GM12891 (cell line): Measurements from ENCODE around the gene ACAD10.

ENCODE experiments used
- POLR2A ChIP-seq: IDR thresholded peaks from 2 replicates; pipeline ENCODE4 v1.6.1; 2011; ENCODE audit warnings: low read depth, low read length, control low read depth
- POLR2AphosphoS5 ChIP-seq: IDR thresholded peaks from 2 replicates; pipeline ENCODE4 v1.6.1; 2011; ENCODE audit warnings: low read depth, low read length, control low read depth

- TF ChIP-seq POLR2AphosphoS5 (no peak), POLR2A (no peak)
Measured at GRCh38 chr12:111677186-111677585, 8.7 kb upstream of the ACAD10 start.
